Measurements from ENCODE around the gene TMEM86A. TPM values are rescaled to one million over a fixed set of nuclear protein-coding genes. Genes with fewer than 3 reads are reported as not detected.

Gene TMEM86A
- total and polyA plus RNA-seq, 2 of the 13 experiments (the other 11 are each of a cell fraction or from before 2014, with no cell fraction given): 0.03 to 0.07 TPM

DNA sequence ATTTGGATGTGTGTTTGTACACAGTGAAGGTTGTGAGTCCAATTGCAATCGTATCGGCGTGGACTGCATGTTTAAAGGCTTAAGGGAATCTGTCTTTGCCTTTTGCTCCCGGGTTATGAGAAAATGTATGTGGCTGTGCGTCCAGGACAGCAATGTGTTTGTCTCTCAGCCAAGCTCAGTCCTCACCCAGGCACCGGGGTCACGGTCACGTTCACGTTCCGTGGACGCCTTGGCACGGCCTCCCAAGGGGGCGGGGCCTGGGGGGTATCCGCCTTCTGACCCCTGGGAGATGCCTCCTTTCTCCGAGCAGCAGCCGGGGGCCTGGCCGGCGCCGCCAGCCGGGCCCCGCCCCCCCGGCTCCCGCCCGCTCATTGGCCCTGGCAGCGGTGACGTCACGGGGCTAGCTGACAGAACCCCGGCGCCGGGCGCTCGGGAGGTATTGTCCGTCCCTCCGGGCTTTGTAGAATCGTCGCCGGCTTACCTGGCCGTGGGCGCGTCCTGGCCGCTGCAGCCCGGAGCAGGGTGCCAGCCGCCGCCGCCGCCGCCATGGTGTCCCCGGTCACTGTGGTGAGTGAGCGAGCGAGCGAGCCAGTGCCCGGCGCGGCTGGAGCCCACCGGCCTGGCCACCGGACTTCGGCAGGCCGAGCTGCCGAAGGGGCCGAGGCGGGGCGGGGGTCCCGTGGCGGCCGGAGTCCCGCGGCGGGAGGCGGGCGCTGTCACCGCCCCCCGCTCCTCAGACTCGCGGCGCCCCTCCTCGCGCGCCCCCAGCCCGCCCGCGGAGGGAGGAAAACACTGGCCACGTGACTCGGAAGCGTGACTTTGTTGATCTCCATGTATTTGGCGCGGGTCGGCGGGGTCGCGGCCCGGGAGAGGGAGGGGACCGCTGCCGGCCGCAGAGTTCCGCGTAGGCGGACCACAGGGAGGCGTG, at the start of gene TMEM86A (continued):
- TF ChIP-seq PCBP2 (optimal IDR thresholded peaks at IDR 0.05; ENCODE audit: low read depth, low read length, poor library complexity, severe bottlenecking) (no peak), ATF7 (IDR thresholded peaks at IDR 0.05) (peak; percentile 67), ATF7 (CRISPR knock-in tag; IDR thresholded peaks at IDR 0.05) (no peak), MIER3 (CRISPR knock-in tag; IDR thresholded peaks at IDR 0.05; ENCODE audit: borderline replicate concordance) (no peak), SOX13 (IDR thresholded peaks at IDR 0.05) (no peak), SOX13 (CRISPR knock-in tag; conservative IDR thresholded peaks at IDR 0.05 in 1 of 2, IDR thresholded peaks at IDR 0.05 in 1 of 2) (no peak; a peak in 1 of 4 replicates), ATM (IDR thresholded peaks at IDR 0.05; ENCODE audit: borderline replicate concordance) (no peak), ZNF615 (CRISPR knock-in tag; IDR thresholded peaks at IDR 0.05; ENCODE audit: borderline replicate concordance) (no peak), JUN (CRISPR knock-in tag; IDR thresholded peaks at IDR 0.05) (no peak), LCORL (IDR thresholded peaks at IDR 0.05) (no peak), LCORL (CRISPR knock-in tag; IDR thresholded peaks at IDR 0.05) (0 out of 2 replicates have a peak, but pooled peaks have one; percentile 39), JDP2 (CRISPR knock-in tag; IDR thresholded peaks at IDR 0.05; ENCODE audit: borderline replicate concordance) (no peak), ZNF225 (CRISPR knock-in tag; IDR thresholded peaks at IDR 0.05) (0 out of 2 replicates have a peak, but pooled peaks have one; percentile 15), HOXD1 (CRISPR knock-in tag; IDR thresholded peaks at IDR 0.05) (no peak), NFKB2 (CRISPR knock-in tag; IDR thresholded peaks at IDR 0.05; ENCODE audit: borderline replicate concordance) (no peak), JARID2 (CRISPR knock-in tag; IDR thresholded peaks at IDR 0.05; ENCODE audit: insufficient replicate concordance) (no peak), ZMAT3 (CRISPR knock-in tag; conservative IDR thresholded peaks at IDR 0.05) (0 out of 2 replicates have a peak, but pooled peaks have one; percentile 39), PHB2 (IDR thresholded peaks at IDR 0.05; ENCODE audit: partially characterized antibody) (no peak), FOXK1 (CRISPR knock-in tag; IDR thresholded peaks at IDR 0.05; ENCODE audit: borderline replicate concordance, low read depth) (peak; percentile 63; the same call in 1 of the 2 replicates), RFX5 (IDR thresholded peaks at IDR 0.05; ENCODE audit: low read depth, low read length) (peak; percentile 66)
- TF ChIP-seq, protein P1, sequence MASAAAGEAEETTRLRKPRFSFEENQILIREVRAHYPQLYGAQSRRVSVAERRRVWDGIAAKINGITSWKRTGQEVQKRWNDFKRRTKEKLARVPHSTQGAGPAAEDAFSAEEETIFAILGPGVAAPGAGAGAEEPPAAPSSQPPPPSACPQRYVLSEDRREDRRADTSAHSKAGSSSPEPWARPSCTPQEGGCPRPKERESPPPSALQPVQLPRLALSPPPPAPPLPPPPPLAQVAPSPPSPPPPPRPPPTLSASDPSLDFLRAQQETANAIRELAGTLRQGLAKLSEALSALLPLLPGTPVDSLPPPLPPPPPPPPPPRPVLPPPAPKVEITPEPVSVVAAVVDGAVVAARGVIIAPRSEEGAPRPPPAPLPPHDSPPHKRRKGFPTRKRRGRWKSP (CRISPR knock-in tag; IDR thresholded peaks at IDR 0.05): 0 out of 2 replicates have a peak, but pooled peaks have one; percentile 42
- TF ChIP-seq, protein P2, sequence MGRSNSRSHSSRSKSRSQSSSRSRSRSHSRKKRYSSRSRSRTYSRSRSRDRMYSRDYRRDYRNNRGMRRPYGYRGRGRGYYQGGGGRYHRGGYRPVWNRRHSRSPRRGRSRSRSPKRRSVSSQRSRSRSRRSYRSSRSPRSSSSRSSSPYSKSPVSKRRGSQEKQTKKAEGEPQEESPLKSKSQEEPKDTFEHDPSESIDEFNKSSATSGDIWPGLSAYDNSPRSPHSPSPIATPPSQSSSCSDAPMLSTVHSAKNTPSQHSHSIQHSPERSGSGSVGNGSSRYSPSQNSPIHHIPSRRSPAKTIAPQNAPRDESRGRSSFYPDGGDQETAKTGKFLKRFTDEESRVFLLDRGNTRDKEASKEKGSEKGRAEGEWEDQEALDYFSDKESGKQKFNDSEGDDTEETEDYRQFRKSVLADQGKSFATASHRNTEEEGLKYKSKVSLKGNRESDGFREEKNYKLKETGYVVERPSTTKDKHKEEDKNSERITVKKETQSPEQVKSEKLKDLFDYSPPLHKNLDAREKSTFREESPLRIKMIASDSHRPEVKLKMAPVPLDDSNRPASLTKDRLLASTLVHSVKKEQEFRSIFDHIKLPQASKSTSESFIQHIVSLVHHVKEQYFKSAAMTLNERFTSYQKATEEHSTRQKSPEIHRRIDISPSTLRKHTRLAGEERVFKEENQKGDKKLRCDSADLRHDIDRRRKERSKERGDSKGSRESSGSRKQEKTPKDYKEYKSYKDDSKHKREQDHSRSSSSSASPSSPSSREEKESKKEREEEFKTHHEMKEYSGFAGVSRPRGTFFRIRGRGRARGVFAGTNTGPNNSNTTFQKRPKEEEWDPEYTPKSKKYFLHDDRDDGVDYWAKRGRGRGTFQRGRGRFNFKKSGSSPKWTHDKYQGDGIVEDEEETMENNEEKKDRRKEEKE (IDR thresholded peaks at IDR 0.05): no peak
- TF ChIP-seq, protein P3, sequence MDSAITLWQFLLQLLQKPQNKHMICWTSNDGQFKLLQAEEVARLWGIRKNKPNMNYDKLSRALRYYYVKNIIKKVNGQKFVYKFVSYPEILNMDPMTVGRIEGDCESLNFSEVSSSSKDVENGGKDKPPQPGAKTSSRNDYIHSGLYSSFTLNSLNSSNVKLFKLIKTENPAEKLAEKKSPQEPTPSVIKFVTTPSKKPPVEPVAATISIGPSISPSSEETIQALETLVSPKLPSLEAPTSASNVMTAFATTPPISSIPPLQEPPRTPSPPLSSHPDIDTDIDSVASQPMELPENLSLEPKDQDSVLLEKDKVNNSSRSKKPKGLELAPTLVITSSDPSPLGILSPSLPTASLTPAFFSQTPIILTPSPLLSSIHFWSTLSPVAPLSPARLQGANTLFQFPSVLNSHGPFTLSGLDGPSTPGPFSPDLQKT (CRISPR knock-in tag; IDR thresholded peaks at IDR 0.05; ENCODE audit: borderline replicate concordance): no peak
- TF ChIP-seq, protein P4, sequence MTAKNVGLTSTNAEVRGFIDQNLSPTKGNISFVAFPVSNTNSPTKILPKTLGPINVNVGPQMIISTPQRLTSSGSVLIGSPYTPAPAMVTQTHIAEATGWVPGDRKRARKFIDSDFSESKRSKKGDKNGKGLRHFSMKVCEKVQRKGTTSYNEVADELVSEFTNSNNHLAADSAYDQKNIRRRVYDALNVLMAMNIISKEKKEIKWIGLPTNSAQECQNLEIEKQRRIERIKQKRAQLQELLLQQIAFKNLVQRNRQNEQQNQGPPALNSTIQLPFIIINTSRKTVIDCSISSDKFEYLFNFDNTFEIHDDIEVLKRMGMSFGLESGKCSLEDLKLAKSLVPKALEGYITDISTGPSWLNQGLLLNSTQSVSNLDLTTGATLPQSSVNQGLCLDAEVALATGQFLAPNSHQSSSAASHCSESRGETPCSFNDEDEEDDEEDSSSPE (CRISPR knock-in tag; IDR thresholded peaks at IDR 0.05): 0 out of 2 replicates have a peak, but pooled peaks have one; percentile 19
